Measurements from ENCODE around the gene TANGO6.
"Not testable (repeated sequence)": the region's sequence is repeated elsewhere in the genome, so short reads cannot be mapped to it uniquely, and the experiment has no call there.

The TANGO6 gene

DNA sequence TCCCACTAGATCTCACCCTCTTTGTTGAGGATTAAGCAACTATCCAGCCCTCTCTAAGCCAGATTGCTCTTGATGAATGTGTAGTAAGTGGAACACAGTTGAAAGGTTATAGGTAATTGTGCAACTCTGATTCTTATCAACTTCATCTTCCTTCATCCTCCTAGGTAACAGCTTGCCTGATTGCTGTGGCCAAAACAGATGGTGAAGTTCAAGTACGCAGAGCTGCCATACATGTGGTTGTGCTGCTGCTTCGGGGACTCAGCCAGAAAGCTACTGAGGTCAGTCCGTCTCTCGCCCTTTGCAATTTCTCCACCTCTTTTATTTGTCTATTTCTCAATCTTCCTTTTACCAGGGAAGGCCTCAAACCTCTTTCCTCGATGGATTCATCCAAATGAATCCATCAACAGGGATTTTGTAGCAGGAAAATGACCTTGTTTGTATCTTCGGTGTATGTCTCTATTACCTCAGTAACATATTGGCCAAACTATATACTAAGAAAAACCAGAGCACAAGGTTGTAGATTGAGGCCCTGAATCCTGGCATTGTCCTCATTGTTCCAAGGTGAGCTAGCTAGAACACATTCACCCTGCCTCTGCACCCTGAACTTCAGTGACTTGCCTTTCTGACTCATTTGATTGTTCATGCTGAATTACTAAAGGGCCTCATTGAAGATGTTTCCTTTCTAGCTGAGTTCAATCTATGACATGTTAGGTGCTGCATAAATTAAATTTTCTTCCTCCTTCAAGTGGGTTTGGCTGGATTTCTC is 197.0 kb downstream of the TANGO6 start:
- Histone ChIP-seq H3K27me3 (ENCODE audit: control insufficient read depth in 5 of 5, insufficient read depth in 4 of 5, low read length in 5 of 5) (no peaks in the 10 kb centered on the region), H3K27ac (ENCODE audit: low read depth, low read length) (no peak overlapping the region), H3K36me3 (ENCODE audit: control insufficient read depth in 5 of 5, insufficient read depth in 5 of 5, low read length in 5 of 5) (peaks cover 10 to 23% (median 13%) of the 10 kb centered on the region in 5 donors), H3K4me3 (ENCODE audit: low read depth in 1 of 5, low read length in 5 of 5) (no peak overlapping the region), H3K9ac (ENCODE audit: low read length in 5 of 5) (no peak overlapping the region), H3K4me1 (ENCODE audit: control insufficient read depth in 5 of 5, insufficient read depth in 5 of 5, low read length in 5 of 5) (peaks cover 0 to 10% (median 0%) of the 10 kb centered on the region in 5 donors), H3K9me3 (ENCODE audit: control insufficient read depth in 5 of 5, low read length in 5 of 5) (peaks cover 2 to 8% (median 6%) of the 10 kb centered on the region in 5 donors)

DNA sequence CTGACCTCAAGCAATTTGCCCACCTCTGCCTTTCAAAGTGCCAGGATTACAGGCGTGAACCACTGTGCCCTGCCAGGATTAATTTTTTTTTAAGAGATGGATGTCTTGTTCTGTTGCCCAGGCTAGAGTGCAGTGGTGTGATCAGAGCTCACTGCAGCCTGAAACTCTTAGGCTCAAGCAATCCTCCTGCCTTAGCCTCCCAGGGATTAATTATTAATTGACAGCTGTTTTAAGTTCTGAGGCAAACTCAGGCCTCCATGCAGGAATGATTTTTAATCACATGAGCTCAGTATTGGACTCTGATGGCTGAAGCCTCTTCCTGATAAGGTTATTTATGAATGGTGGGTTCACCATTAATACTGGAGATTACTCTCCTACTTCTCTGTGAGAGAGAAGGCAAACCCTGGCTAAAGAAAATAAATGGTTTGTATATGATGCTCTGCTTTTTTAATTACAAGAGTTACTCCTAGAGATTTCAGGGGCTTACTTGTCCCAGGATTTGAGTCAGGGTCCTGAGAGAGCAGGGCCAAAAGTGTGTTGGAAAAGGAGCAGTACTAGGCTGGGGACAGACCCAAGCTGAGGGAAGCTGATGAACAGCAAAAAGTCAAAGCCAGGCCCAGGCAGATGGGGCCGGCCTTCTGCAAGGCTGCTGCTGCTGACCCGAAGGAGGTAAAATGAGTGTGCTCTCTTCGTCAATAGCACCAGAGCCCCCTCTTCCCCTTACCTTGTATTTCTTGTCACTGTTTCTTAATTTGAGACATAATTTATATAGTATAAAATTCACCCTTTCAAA is 205.2 kb downstream of the TANGO6 start:
- Histone ChIP-seq H3K27me3 (ENCODE audit: control insufficient read depth in 5 of 5, insufficient read depth in 4 of 5, low read length in 5 of 5) (no peaks in the 10 kb centered on the region), H3K9me3 (ENCODE audit: control insufficient read depth in 5 of 5, low read length in 5 of 5) (no peaks in the 10 kb centered on the region), H3K9ac (ENCODE audit: low read length in 5 of 5) (no peak overlapping the region), H3K27ac (ENCODE audit: low read depth, low read length) (no peak overlapping the region), H3K4me3 (ENCODE audit: low read depth in 1 of 5, low read length in 5 of 5) (no peak overlapping the region), H3K4me1 (ENCODE audit: control insufficient read depth in 5 of 5, insufficient read depth in 5 of 5, low read length in 5 of 5) (no peaks in the 10 kb centered on the region), H3K36me3 (ENCODE audit: control insufficient read depth in 5 of 5, insufficient read depth in 5 of 5, low read length in 5 of 5) (peaks cover 0 to 5% (median 0%) of the 10 kb centered on the region in 5 donors)

DNA sequence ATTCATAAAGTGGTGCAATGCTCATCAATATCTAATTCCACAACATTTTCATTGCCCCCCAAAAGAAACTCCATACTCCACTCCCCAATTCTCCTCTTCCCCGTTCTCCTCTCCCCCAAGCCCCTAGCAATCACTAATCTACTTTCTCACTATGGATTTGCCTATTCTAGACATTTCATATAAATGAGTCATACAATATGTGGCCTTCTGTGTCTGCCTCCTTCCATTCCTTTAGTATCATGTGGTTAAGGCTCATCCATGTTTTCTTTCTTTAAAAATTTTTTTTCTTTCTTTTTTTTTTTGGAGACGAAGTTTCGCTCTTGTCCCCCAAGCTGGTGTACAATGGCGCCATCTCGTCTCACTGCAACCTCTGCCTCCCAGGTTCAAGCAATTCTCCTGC is 205.8 kb downstream of the TANGO6 start:
- Histone ChIP-seq H3K27me3 (ENCODE audit: control insufficient read depth in 5 of 5, insufficient read depth in 4 of 5, low read length in 5 of 5) (no peaks in the 10 kb centered on the region), H3K9ac (ENCODE audit: low read length in 5 of 5) (no peak overlapping the region), H3K27ac (ENCODE audit: low read depth, low read length) (no peak overlapping the region), H3K4me3 (ENCODE audit: low read depth in 1 of 5, low read length in 5 of 5) (no peak overlapping the region), H3K4me1 (ENCODE audit: control insufficient read depth in 5 of 5, insufficient read depth in 5 of 5, low read length in 5 of 5) (no peaks in the 10 kb centered on the region), H3K9me3 (ENCODE audit: control insufficient read depth in 5 of 5, low read length in 5 of 5) (no peaks in the 10 kb centered on the region), H3K36me3 (ENCODE audit: control insufficient read depth in 5 of 5, insufficient read depth in 5 of 5, low read length in 5 of 5) (no peaks in the 10 kb centered on the region)

DNA sequence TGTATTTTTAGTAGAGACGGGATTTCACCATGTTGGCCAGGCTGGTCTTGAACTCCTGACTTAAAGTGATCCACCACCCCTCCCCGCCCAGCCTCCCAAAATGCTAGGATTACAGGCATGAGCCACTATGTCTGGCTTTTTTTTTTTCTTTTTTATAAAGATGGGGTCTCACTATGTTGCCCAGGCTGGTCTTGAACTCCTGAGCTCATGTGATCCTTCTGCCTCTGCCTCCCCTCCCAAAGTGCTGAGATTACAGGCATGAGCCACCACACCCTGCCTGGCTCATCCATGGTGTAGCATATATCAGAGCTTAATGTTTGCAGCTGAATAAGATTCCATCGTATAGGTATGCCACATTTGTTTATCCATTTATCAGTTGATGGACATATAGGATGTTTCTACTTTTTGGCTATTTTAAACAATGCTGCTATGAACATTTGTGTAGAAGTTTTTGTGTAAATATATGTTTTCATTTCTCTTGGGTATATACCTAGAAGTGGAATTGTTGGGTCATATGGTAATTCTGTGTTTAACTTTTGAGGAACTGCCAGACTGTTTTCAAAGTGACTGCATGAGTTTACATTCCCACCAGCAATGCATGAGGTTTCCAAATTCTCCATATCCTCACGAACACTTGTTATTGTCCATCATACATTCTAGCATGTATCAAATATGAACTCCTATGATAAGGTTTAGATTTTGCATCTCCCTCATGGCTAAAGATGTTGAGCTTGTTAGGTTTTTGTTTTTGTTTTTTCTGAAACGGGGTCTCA is 206.5 kb downstream of the TANGO6 start:
- Histone ChIP-seq H3K4me3 (ENCODE audit: low read depth in 1 of 5, low read length in 5 of 5) (no peak overlapping the region), H3K9me3 (ENCODE audit: control insufficient read depth in 5 of 5, low read length in 5 of 5) (no peaks in the 10 kb centered on the region), H3K36me3 (ENCODE audit: control insufficient read depth in 5 of 5, insufficient read depth in 5 of 5, low read length in 5 of 5) (no peaks in the 10 kb centered on the region), H3K4me1 (ENCODE audit: control insufficient read depth in 5 of 5, insufficient read depth in 5 of 5, low read length in 5 of 5) (no peaks in the 10 kb centered on the region), H3K9ac (ENCODE audit: low read length in 5 of 5) (no peak overlapping the region), H3K27me3 (ENCODE audit: control insufficient read depth in 5 of 5, insufficient read depth in 4 of 5, low read length in 5 of 5) (no peaks in the 10 kb centered on the region), H3K27ac (ENCODE audit: low read depth, low read length) (no peak overlapping the region)

DNA sequence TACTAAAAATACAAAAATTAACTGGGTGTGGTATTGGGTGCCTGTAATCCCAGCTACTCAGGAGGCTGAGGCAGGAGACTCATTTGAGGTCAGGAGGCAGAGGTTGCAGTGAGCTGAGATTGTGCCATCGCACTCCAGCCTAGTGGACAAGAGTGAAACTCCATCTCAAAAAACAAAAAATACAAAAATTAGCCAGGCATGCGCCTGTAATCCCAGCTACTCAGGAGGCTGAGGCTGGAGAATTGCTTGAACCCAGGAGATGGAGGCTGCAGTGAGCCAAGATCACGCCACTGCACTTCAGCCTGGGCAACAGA is 208.1 kb downstream of the TANGO6 start:
- not testable (repeated sequence) for H3K4me1 ChIP-seq (ENCODE audit: control insufficient read depth in 5 of 5, insufficient read depth in 5 of 5, low read length in 5 of 5)

DNA sequence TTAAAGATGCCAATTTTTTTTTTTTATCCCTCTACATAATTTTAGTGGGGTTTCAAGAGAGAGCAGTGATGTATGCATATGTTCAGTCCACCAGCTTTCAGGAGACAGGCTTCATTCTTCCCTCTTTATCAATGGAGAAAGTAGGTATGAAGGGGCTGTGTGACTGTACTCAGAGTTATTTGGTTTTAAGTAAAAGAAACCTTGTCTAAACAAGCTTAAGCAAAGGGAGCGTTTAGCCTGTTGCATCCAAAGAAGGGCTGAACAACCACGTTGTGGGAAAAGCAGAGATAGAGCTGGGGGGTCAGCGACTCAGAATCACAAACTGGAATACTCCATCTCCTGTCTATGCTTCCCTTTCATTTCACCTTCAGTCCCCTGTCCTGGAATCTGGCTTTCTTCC is 211.7 kb downstream of the TANGO6 start:
- Histone ChIP-seq H3K27ac (ENCODE audit: low read depth, low read length) (no peak overlapping the region), H3K4me1 (ENCODE audit: control insufficient read depth in 5 of 5, insufficient read depth in 5 of 5, low read length in 5 of 5) (peaks cover 0 to 5% (median 0%) of the 10 kb centered on the region in 5 donors), H3K36me3 (ENCODE audit: control insufficient read depth in 5 of 5, insufficient read depth in 5 of 5, low read length in 5 of 5) (peaks cover 0 to 2% (median 0%) of the 10 kb centered on the region in 5 donors), H3K9me3 (ENCODE audit: control insufficient read depth in 5 of 5, low read length in 5 of 5) (no peaks in the 10 kb centered on the region), H3K4me3 (ENCODE audit: low read depth in 1 of 5, low read length in 5 of 5) (no peak overlapping the region), H3K9ac (ENCODE audit: low read length in 5 of 5) (no peak overlapping the region), H3K27me3 (ENCODE audit: control insufficient read depth in 5 of 5, insufficient read depth in 4 of 5, low read length in 5 of 5) (no peaks in the 10 kb centered on the region)

More for the DNA sequence above, 208.1 kb downstream of the TANGO6 start:
- not testable (repeated sequence) for H3K27me3 ChIP-seq (ENCODE audit: control insufficient read depth in 5 of 5, insufficient read depth in 4 of 5, low read length in 5 of 5); H3K9me3 ChIP-seq (ENCODE audit: control insufficient read depth in 5 of 5, low read length in 5 of 5); H3K4me3 ChIP-seq (ENCODE audit: low read depth in 1 of 5, low read length in 5 of 5); H3K9ac ChIP-seq (ENCODE audit: low read length in 5 of 5); H3K27ac ChIP-seq (ENCODE audit: low read depth, low read length); H3K36me3 ChIP-seq (ENCODE audit: control insufficient read depth in 5 of 5, insufficient read depth in 5 of 5, low read length in 5 of 5)

DNA sequence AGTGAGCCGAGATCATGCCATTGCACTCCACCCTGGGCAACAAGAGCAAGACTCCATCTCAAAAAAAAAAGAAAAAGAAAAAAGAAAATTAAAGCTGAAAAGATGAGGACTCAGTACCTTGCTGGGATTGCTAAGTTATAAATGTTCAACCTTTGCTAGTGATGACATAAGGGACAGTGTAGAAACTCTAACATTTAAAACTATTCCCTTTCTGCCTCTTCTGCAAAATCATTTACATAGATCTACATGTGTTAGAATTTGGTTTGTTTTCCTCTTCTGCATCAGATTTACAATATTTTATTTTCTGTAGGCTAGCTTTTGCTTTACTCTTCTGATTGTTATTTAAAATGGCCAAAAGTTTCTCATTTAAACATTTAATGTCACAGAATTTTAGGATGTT is 212.6 kb downstream of the TANGO6 start:
- H3K9me3 ChIP-seq (ENCODE audit: control insufficient read depth in 5 of 5, low read length in 5 of 5) = no peaks in the 10 kb centered on the region
- no peak overlapping the region for H3K27ac ChIP-seq (ENCODE audit: low read depth, low read length)

DNA sequence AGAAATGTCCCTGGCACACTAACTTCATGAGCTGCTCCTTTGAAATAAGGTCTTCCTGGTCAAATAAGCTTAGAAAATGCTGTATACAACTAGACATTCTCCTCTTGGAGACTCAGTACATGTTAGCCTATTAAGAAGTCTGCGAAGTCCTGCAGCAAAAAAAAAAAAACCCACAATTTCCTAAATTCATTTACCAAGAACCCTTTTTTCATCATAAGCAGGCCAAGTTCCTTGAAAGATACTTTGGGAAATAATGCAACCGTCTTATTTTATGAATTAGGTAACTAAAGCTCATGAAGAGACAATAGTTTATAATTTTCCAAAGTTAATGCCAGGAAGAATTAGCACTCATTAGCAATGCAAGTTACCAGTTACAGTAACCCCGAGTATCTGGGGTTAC is 213.1 kb downstream of the TANGO6 start:
- H3K27ac ChIP-seq (ENCODE audit: low read depth, low read length) = no peak overlapping the region
- H3K27me3 ChIP-seq (ENCODE audit: control insufficient read depth in 5 of 5, insufficient read depth in 4 of 5, low read length in 5 of 5) = no peaks in the 10 kb centered on the region
- peaks cover 0 to 5% (median 0%) of the 10 kb centered on the region in 5 donors for H3K4me1 ChIP-seq (ENCODE audit: control insufficient read depth in 5 of 5, insufficient read depth in 5 of 5, low read length in 5 of 5)
- no peak overlapping the region for H3K4me3 ChIP-seq (ENCODE audit: low read depth in 1 of 5, low read length in 5 of 5)
- H3K9ac ChIP-seq (ENCODE audit: low read length in 5 of 5) = no peak overlapping the region
- peaks cover 0 to 2% (median 0%) of the 10 kb centered on the region in 5 donors for H3K36me3 ChIP-seq (ENCODE audit: control insufficient read depth in 5 of 5, insufficient read depth in 5 of 5, low read length in 5 of 5)
- H3K9me3 ChIP-seq (ENCODE audit: control insufficient read depth in 5 of 5, low read length in 5 of 5) = no peaks in the 10 kb centered on the region

More for the DNA sequence above, 212.6 kb downstream of the TANGO6 start:
- peaks cover 0 to 2% (median 0%) of the 10 kb centered on the region in 5 donors for H3K36me3 ChIP-seq (ENCODE audit: control insufficient read depth in 5 of 5, insufficient read depth in 5 of 5, low read length in 5 of 5)
- no peaks in the 10 kb centered on the region for H3K27me3 ChIP-seq (ENCODE audit: control insufficient read depth in 5 of 5, insufficient read depth in 4 of 5, low read length in 5 of 5)
- H3K4me3 ChIP-seq (ENCODE audit: low read depth in 1 of 5, low read length in 5 of 5) = no peak overlapping the region
- H3K9ac ChIP-seq (ENCODE audit: low read length in 5 of 5) = no peak overlapping the region
- peaks cover 0 to 5% (median 0%) of the 10 kb centered on the region in 5 donors for H3K4me1 ChIP-seq (ENCODE audit: control insufficient read depth in 5 of 5, insufficient read depth in 5 of 5, low read length in 5 of 5)

DNA sequence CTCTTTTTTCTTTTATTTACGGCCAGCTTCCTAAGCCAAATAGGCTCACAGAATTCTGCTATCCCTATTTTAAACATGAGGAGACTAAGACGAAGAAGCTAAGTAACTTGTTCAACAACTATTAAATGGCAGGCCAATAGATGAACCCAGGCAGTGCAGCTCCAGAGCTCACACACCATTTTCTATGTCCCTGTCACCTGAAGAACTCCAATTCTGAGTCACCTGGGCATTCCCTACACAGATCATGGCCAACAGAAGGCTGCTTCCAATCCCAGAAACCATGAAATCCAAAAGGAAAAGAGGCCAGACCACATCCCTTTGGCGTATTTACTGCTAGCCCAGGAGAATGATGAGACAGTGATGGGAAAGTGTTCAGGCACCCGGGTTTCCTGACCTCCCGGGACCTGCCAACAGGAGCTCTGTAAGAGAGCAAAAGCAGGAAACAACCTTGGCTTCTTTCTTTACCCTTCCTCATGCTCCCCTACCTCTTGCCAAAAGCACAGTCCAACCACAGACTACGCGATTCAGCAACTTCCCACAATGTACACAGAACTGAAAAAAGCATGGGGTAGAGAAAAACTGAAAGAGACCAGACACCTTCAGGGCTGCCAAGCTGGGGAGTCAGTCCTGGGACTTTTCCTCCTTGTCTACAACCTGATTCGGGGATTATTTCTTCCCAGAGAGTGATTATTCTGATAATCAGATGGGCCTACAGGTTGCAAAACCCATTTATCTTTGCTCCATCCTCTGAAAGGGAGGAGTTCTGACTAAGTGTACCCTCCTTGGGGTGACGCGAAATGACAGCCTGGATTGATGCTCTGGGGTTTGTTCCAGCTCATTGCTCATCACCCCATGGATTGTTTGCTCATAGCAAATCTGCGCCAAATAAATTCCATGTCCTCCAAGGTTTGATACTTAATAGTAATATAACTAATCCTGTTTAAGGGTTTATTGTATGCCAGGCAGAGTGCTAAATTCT is 214.4 kb downstream of the TANGO6 start:
- Histone ChIP-seq H3K4me1 (ENCODE audit: control insufficient read depth in 5 of 5, insufficient read depth in 5 of 5, low read length in 5 of 5) (peaks cover 0 to 5% (median 0%) of the 10 kb centered on the region in 5 donors), H3K4me3 (ENCODE audit: low read depth in 1 of 5, low read length in 5 of 5) (no peak overlapping the region), H3K27ac (ENCODE audit: low read depth, low read length) (no peak overlapping the region), H3K9me3 (ENCODE audit: control insufficient read depth in 5 of 5, low read length in 5 of 5) (no peaks in the 10 kb centered on the region), H3K27me3 (ENCODE audit: control insufficient read depth in 5 of 5, insufficient read depth in 4 of 5, low read length in 5 of 5) (no peaks in the 10 kb centered on the region), H3K36me3 (ENCODE audit: control insufficient read depth in 5 of 5, insufficient read depth in 5 of 5, low read length in 5 of 5) (peaks cover 0 to 2% (median 0%) of the 10 kb centered on the region in 5 donors), H3K9ac (ENCODE audit: low read length in 5 of 5) (no peak overlapping the region)

Measured in subcutaneous abdominal adipose tissue (tissue), 5 donors.